SU-DHL-6 (cell line): Measurements from ENCODE around the gene KSR1.

Experiments used
- H2AFZ ChIP-seq: fragments of 200-600 bp; sonication (generic); 2 replicates; pipeline ENCODE4 v1.6.1; 2014; ENCODE audit warnings: low read depth, mild to moderate bottlenecking, moderate library complexity, mixed read lengths, antibody characterized with exemption, low read length; ENCODE audit not compliant: severe bottlenecking
- H3F3A ChIP-seq: fragments of 200-600 bp; shearing (Covaris generic); 2 replicates; pipeline ENCODE4 v1.6.0; 2016; ENCODE audit warnings: antibody characterized with exemption, mild to moderate bottlenecking; ENCODE audit not compliant: insufficient read depth
- H3K27ac ChIP-seq: fragments of 200-600 bp; sonication (generic); 2 replicates; pipeline ENCODE4 v1.5.1; 2016; ENCODE audit warnings: low read depth, mild to moderate bottlenecking, low read length, moderate library complexity, mixed read lengths
- H3K27me3 ChIP-seq: fragments of 200-600 bp; sonication (generic), shearing (Covaris generic); 2 replicates; pipeline ENCODE4 v1.6.0; 2014; ENCODE audit warnings: mild to moderate bottlenecking, low read length
- H3K36me3 ChIP-seq: fragments of 200-600 bp; sonication (generic); 2 replicates; pipeline ENCODE4 v1.6.1; 2014; ENCODE audit warnings: mild to moderate bottlenecking, low read length, mixed read lengths
- H3K4me2 ChIP-seq: fragments of 300-600, 200-600 bp; shearing (Covaris generic), sonication (generic); 2 replicates; pipeline ENCODE4 v1.6.0; 2014; ENCODE audit warnings: low read length, low read depth, mild to moderate bottlenecking; ENCODE audit not compliant: poor library complexity, severe bottlenecking
- H3K4me3 ChIP-seq: fragments of 200-600 bp; sonication (generic); 2 replicates; pipeline ENCODE4 v1.5.1; 2014; ENCODE audit warnings: antibody characterized with exemption, low read length, mild to moderate bottlenecking, mixed read lengths; ENCODE audit not compliant: insufficient read depth, poor library complexity, severe bottlenecking
- H3K79me2 ChIP-seq: fragments of 200-600 bp; sonication (generic); 2 replicates; pipeline ENCODE4 v1.6.1; 2014; ENCODE audit warnings: mild to moderate bottlenecking, low read length, moderate library complexity; ENCODE audit not compliant: insufficient read depth
- H3K9ac ChIP-seq: fragments of 200-600 bp; sonication (generic); 2 replicates; pipeline ENCODE4 v1.7.0; 2014; ENCODE audit warnings: mild to moderate bottlenecking, low read length
- H3K9me2 ChIP-seq: fragments of 200-600 bp; sonication (generic); replicated peaks from 2 replicates; pipeline ENCODE4 v1.6.1; 2014; ENCODE audit warnings: low read length; ENCODE audit not compliant: insufficient read depth
- H3K9me3 ChIP-seq: fragments of 200-600 bp; sonication (generic); 2 replicates; pipeline ENCODE4 v1.6.1; 2014; ENCODE audit warnings: low read length, mixed read lengths; ENCODE audit not compliant: insufficient read depth
- H4K20me1 ChIP-seq: fragments of 200-600 bp; sonication (generic); 2 replicates; pipeline ENCODE4 v1.6.1; 2014; ENCODE audit warnings: low read depth, mild to moderate bottlenecking, antibody characterized with exemption, low read length, moderate library complexity, mixed read lengths
- CTCF ChIP-seq: fragments of 200-600 bp; sonication (generic); IDR thresholded peaks from one replicate; pipeline ENCODE4 v1.5.1; 2017; ENCODE audit warnings: antibody characterized with exemption, mild to moderate bottlenecking, low read length, moderate library complexity; ENCODE audit not compliant: insufficient read depth, poor library complexity, severe bottlenecking
- EZH2phosphoT487 ChIP-seq: fragments of 200-600 bp; sonication (generic), shearing (Covaris generic); conservative IDR thresholded peaks from 2 replicates; pipeline ENCODE4 v1.6.1; 2018; ENCODE audit warnings: mild to moderate bottlenecking, antibody characterized with exemption, low read length, moderate library complexity, mixed read lengths

The KSR1 gene

GRCh38 chr17:27469256-27469655 lies 13.0 kb downstream of the KSR1 start:
- no peaks in the 10 kb centered on the region for H3K79me2 ChIP-seq
- no peaks in the 10 kb centered on the region for H4K20me1 ChIP-seq
- TF ChIP-seq EZH2phosphoT487: no peak
- no peak for TF ChIP-seq CTCF
- no peaks in the 10 kb centered on the region for H3K9me2 ChIP-seq
- no peaks in the 10 kb centered on the region for H3K36me3 ChIP-seq
- no peak overlapping the region for H3K4me3 ChIP-seq
- no peaks in the 10 kb centered on the region for H3K9me3 ChIP-seq
- H3F3A ChIP-seq: no peaks in the 10 kb centered on the region
- no peak overlapping the region for H3K4me2 ChIP-seq
- no peaks in the 10 kb centered on the region for H3K27me3 ChIP-seq
- no peak overlapping the region for H2AFZ ChIP-seq
- H3K9ac ChIP-seq: no peak overlapping the region
- no peak overlapping the region for H3K27ac ChIP-seq

GRCh38 chr17:27471321-27472269 lies 15.3 kb downstream of the KSR1 start:
- no peak overlapping the region for H3K9ac ChIP-seq
- no peaks in the 10 kb centered on the region for H3F3A ChIP-seq
- H2AFZ ChIP-seq: no peak overlapping the region
- no peaks in the 10 kb centered on the region for H4K20me1 ChIP-seq
- TF ChIP-seq EZH2phosphoT487: no peak
- no peak for TF ChIP-seq CTCF
- H3K4me2 ChIP-seq: no peak overlapping the region
- no peak overlapping the region for H3K27ac ChIP-seq
- no peaks in the 10 kb centered on the region for H3K9me3 ChIP-seq
- no peak overlapping the region for H3K4me3 ChIP-seq
- no peaks in the 10 kb centered on the region for H3K36me3 ChIP-seq
- no peaks in the 10 kb centered on the region for H3K79me2 ChIP-seq
- no peaks in the 10 kb centered on the region for H3K27me3 ChIP-seq
- no peaks in the 10 kb centered on the region for H3K9me2 ChIP-seq

GRCh38 chr17:27473190-27473747 lies 17.0 kb downstream of the KSR1 start:
- Histone ChIP-seq H3F3A (no peaks in the 10 kb centered on the region), H2AFZ (no peak overlapping the region), H3K9me2 (no peaks in the 10 kb centered on the region), H3K36me3 (no peaks in the 10 kb centered on the region), H3K4me3 (no peak overlapping the region), H3K9me3 (no peaks in the 10 kb centered on the region), H3K9ac (no peak overlapping the region), H3K27ac (no peak overlapping the region), H3K4me2 (no peak overlapping the region), H3K27me3 (no peaks in the 10 kb centered on the region), H4K20me1 (no peaks in the 10 kb centered on the region), H3K79me2 (no peaks in the 10 kb centered on the region)
- no peak for TF ChIP-seq CTCF
- TF ChIP-seq EZH2phosphoT487: no peak
